H1 (cell line): Measurements from ENCODE around the gene GPATCH11. TPM values are rescaled to one million over a fixed set of nuclear protein-coding genes. Genes with fewer than 3 reads are reported as not detected.

ENCODE experiments used
- CHD1 ChIP-seq: IDR thresholded peaks from 2 replicates; pipeline ENCODE4 v1.6.1; 2012; ENCODE audit warnings: low read depth, low read length, improper control_type of control experiment
- JUN ChIP-seq: IDR thresholded peaks from 2 replicates; pipeline ENCODE4 v1.6.1; 2011; ENCODE audit warnings: low read depth, mild to moderate bottlenecking, improper control_type of control experiment, low read length
- RFX5 ChIP-seq: IDR thresholded peaks from 2 replicates; pipeline ENCODE4 v1.6.1; 2011; ENCODE audit warnings: low read depth, low read length, improper control_type of control experiment, borderline replicate concordance
- SAP30 ChIP-seq: fragments of 300-600 bp; sonication (generic); IDR thresholded peaks from 2 replicates; pipeline ENCODE4 v1.7.1; 2012; ENCODE audit warnings: low read length, moderate library complexity, mild to moderate bottlenecking, inconsistent platforms; ENCODE audit not compliant: insufficient read depth, insufficient replicate concordance
- TBP ChIP-seq: IDR thresholded peaks from 2 replicates; pipeline ENCODE4 v1.6.1; 2011; ENCODE audit warnings: low read depth, low read length, improper control_type of control experiment
- polyA plus RNA-seq, 7 experiments: library from polyadenylated mRNA; depleted of rRNA in 3 of 7; stranded (reverse) in 5 of 7; unstranded in 2 of 7; fragments of >200 nt in 5 of 7; fragments of 200-250 nt in 2 of 7; gene quantifications; 1 replicate in 5 of 7; 2 replicates in 1 of 7; 4 replicates in 1 of 7; pipeline versions ENCODE4 v1.2.1 to v1.2.3, GENCODE V29; 2011 to 2013; ENCODE audit warnings: missing spikeins in 2 of 7, mixed read lengths in 2 of 7
- total RNA-seq: library from RNA; stranded (reverse); fragmentation: NEBNext Ultra II Directional; extraction: Animal tissue kit (Norgen Biotek cat#: 25700); gene quantifications from 2 replicates; pipeline ENCODE4 v1.2.1, GENCODE V29; 2021
- TF ChIP-seq, protein P1 (sequence below): fragments of 300-600 bp; sonication (generic); IDR thresholded peaks from 2 replicates; pipeline ENCODE4 v1.7.1; 2012; ENCODE audit warnings: low read length, moderate library complexity, mild to moderate bottlenecking, inconsistent platforms; ENCODE audit not compliant: insufficient replicate concordance
- TF ChIP-seq, protein P2 (sequence below), 3 experiments: IDR thresholded peaks; 1 replicate in 2 of 3; 2 replicates in 1 of 3; pipeline versions ENCODE4 v1.5.1 to v1.6.1; 2011; ENCODE audit warnings: low read length in 3 of 3, mild to moderate bottlenecking in 3 of 3, inconsistent platforms in 2 of 3, low read depth in 1 of 3, moderate library complexity in 1 of 3; ENCODE audit not compliant: insufficient read depth in 1 of 3; ENCODE audit errors: control extremely low read depth in 1 of 3
- TF ChIP-seq, protein P3 (sequence below): IDR thresholded peaks from 2 replicates; pipeline ENCODE4 v1.6.1; 2011; ENCODE audit warnings: low read depth, mild to moderate bottlenecking, low read length; ENCODE audit not compliant: insufficient read depth

The GPATCH11 gene
- total and polyA plus RNA-seq, 2 of the 8 experiments (the other 6 are each of a cell fraction or from before 2014, with no cell fraction given): 0.60 to 3.4 TPM

DNA sequence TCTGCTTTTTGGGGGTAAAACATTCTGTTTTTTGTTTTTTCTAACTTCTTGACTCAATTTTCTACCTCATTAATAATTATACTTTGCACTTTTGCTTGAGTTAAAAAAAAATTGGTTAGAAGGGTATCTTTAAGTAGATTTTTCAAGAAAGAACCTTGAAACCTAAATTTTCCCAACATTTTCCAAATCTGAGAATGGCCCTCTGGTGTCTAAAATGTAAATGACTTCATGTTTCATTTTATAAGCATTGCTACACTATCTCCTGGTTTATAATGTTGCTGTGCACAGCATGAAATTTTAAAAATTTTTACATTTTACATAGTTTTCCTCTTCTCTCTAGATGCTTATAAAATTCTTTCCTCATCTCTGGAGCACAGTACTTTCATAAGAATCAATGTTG is 58.2 kb downstream of the GPATCH11 start (continued):
- TF ChIP-seq, protein P1, sequence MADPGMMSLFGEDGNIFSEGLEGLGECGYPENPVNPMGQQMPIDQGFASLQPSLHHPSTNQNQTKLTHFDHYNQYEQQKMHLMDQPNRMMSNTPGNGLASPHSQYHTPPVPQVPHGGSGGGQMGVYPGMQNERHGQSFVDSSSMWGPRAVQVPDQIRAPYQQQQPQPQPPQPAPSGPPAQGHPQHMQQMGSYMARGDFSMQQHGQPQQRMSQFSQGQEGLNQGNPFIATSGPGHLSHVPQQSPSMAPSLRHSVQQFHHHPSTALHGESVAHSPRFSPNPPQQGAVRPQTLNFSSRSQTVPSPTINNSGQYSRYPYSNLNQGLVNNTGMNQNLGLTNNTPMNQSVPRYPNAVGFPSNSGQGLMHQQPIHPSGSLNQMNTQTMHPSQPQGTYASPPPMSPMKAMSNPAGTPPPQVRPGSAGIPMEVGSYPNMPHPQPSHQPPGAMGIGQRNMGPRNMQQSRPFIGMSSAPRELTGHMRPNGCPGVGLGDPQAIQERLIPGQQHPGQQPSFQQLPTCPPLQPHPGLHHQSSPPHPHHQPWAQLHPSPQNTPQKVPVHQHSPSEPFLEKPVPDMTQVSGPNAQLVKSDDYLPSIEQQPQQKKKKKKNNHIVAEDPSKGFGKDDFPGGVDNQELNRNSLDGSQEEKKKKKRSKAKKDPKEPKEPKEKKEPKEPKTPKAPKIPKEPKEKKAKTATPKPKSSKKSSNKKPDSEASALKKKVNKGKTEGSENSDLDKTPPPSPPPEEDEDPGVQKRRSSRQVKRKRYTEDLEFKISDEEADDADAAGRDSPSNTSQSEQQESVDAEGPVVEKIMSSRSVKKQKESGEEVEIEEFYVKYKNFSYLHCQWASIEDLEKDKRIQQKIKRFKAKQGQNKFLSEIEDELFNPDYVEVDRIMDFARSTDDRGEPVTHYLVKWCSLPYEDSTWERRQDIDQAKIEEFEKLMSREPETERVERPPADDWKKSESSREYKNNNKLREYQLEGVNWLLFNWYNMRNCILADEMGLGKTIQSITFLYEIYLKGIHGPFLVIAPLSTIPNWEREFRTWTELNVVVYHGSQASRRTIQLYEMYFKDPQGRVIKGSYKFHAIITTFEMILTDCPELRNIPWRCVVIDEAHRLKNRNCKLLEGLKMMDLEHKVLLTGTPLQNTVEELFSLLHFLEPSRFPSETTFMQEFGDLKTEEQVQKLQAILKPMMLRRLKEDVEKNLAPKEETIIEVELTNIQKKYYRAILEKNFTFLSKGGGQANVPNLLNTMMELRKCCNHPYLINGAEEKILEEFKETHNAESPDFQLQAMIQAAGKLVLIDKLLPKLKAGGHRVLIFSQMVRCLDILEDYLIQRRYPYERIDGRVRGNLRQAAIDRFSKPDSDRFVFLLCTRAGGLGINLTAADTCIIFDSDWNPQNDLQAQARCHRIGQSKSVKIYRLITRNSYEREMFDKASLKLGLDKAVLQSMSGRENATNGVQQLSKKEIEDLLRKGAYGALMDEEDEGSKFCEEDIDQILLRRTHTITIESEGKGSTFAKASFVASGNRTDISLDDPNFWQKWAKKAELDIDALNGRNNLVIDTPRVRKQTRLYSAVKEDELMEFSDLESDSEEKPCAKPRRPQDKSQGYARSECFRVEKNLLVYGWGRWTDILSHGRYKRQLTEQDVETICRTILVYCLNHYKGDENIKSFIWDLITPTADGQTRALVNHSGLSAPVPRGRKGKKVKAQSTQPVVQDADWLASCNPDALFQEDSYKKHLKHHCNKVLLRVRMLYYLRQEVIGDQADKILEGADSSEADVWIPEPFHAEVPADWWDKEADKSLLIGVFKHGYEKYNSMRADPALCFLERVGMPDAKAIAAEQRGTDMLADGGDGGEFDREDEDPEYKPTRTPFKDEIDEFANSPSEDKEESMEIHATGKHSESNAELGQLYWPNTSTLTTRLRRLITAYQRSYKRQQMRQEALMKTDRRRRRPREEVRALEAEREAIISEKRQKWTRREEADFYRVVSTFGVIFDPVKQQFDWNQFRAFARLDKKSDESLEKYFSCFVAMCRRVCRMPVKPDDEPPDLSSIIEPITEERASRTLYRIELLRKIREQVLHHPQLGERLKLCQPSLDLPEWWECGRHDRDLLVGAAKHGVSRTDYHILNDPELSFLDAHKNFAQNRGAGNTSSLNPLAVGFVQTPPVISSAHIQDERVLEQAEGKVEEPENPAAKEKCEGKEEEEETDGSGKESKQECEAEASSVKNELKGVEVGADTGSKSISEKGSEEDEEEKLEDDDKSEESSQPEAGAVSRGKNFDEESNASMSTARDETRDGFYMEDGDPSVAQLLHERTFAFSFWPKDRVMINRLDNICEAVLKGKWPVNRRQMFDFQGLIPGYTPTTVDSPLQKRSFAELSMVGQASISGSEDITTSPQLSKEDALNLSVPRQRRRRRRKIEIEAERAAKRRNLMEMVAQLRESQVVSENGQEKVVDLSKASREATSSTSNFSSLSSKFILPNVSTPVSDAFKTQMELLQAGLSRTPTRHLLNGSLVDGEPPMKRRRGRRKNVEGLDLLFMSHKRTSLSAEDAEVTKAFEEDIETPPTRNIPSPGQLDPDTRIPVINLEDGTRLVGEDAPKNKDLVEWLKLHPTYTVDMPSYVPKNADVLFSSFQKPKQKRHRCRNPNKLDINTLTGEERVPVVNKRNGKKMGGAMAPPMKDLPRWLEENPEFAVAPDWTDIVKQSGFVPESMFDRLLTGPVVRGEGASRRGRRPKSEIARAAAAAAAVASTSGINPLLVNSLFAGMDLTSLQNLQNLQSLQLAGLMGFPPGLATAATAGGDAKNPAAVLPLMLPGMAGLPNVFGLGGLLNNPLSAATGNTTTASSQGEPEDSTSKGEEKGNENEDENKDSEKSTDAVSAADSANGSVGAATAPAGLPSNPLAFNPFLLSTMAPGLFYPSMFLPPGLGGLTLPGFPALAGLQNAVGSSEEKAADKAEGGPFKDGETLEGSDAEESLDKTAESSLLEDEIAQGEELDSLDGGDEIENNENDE: no peak
- TF ChIP-seq JUN: no peak
- TF ChIP-seq RFX5: no peak
- no peak for TF ChIP-seq SAP30
- TF ChIP-seq CHD1: no peak
- no peak for TF ChIP-seq TBP
- TF ChIP-seq, protein P2, sequence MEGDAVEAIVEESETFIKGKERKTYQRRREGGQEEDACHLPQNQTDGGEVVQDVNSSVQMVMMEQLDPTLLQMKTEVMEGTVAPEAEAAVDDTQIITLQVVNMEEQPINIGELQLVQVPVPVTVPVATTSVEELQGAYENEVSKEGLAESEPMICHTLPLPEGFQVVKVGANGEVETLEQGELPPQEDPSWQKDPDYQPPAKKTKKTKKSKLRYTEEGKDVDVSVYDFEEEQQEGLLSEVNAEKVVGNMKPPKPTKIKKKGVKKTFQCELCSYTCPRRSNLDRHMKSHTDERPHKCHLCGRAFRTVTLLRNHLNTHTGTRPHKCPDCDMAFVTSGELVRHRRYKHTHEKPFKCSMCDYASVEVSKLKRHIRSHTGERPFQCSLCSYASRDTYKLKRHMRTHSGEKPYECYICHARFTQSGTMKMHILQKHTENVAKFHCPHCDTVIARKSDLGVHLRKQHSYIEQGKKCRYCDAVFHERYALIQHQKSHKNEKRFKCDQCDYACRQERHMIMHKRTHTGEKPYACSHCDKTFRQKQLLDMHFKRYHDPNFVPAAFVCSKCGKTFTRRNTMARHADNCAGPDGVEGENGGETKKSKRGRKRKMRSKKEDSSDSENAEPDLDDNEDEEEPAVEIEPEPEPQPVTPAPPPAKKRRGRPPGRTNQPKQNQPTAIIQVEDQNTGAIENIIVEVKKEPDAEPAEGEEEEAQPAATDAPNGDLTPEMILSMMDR (IDR thresholded peaks at IDR 0.05; ENCODE audit: control extremely low read depth in 1 of 3, insufficient read depth in 1 of 3, low read depth in 1 of 3, low read length in 3 of 3): no peak
- TF ChIP-seq, protein P3, sequence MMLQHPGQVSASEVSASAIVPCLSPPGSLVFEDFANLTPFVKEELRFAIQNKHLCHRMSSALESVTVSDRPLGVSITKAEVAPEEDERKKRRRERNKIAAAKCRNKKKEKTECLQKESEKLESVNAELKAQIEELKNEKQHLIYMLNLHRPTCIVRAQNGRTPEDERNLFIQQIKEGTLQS: no peak
